H1 (cell line): ENCODE data around the gene POLDIP2. TPM values are rescaled to one million over a fixed set of nuclear protein-coding genes. Genes with fewer than 3 reads are reported as not detected.
A peak's percentile ranks its signal among the peaks of the same experiment; 100 is the strongest.

Experiments used
- CTCF ChIA-PET: fragments of 300-600 bp; sonication (Branson Sonifier 250); formaldehyde crosslinking; loops from one replicate; lab custom pipeline; 2021; ENCODE audit not compliant: partially characterized antibody; lab: Charles Lee
- POLR2A ChIA-PET: fragments of 300-600 bp; sonication (Branson Sonifier 250); formaldehyde crosslinking; loops from one replicate; lab custom pipeline; 2021; ENCODE audit warnings: inconsistent platforms; ENCODE audit not compliant: partially characterized antibody; lab: Charles Lee
- DNase-seq, 2 experiments: peaks; one replicate each; pipeline versions ENCODE4 v3.0.0 to v3.0.0-alpha.2; 2010 to 2022; ENCODE audit warnings: low spot score in 2 of 2, low read depth in 1 of 2, mixed read lengths in 1 of 2
- FAIRE-seq: peaks from 2 replicates; lab custom pipeline; 2011; peaks lifted over from hg19 to GRCh38; lab: Jason Lieb, UNC
- H2AFZ ChIP-seq: 2 replicates; pipeline ENCODE4 v1.8.1; 2012; ENCODE audit warnings: low read length, inconsistent platforms
- H2AK5ac ChIP-seq: 2 replicates; pipeline ENCODE4 v1.6.1; 2013; ENCODE audit warnings: low read depth, low read length
- H2BK120ac ChIP-seq: replicated peaks from 2 replicates; pipeline ENCODE3; 2013; ENCODE audit warnings: low read depth, low read length, inconsistent platforms
- H2BK12ac ChIP-seq: 2 replicates; pipeline ENCODE4 v1.6.1; 2013; ENCODE audit warnings: low read depth, low read length
- H2BK15ac ChIP-seq: 2 replicates; pipeline ENCODE4 v1.6.1; 2013; ENCODE audit warnings: low read length
- H2BK20ac ChIP-seq: 2 replicates; pipeline ENCODE4 v1.6.1; 2013; ENCODE audit warnings: low read length
- H2BK5ac ChIP-seq: 2 replicates; pipeline ENCODE4 v1.6.1; 2013; ENCODE audit warnings: low read depth, low read length
- H3K14ac ChIP-seq: 2 replicates; pipeline ENCODE4 v1.6.1; 2013; ENCODE audit warnings: inconsistent platforms; ENCODE audit not compliant: insufficient read length
- H3K18ac ChIP-seq: 2 replicates; pipeline ENCODE4 v1.6.1; 2013; ENCODE audit warnings: low read length; ENCODE audit errors: extremely low read depth
- H3K23ac ChIP-seq: 2 replicates; pipeline ENCODE4 v1.6.1; 2013; ENCODE audit warnings: inconsistent platforms; ENCODE audit not compliant: insufficient read length
- H3K23me2 ChIP-seq: 2 replicates; pipeline ENCODE4 v1.6.1; 2013; ENCODE audit warnings: low read depth, low read length
- H3K27ac ChIP-seq: 2 replicates; pipeline ENCODE4 v1.6.1; 2011; ENCODE audit warnings: low read depth, low read length, inconsistent platforms
- H3K27me3 ChIP-seq, 4 experiments: replicated peaks in 1 of 4; 1 replicate in 1 of 4; 2 replicates in 3 of 4; pipeline versions ENCODE4 v1.6.1 to v1.8.1; 2011 to 2013; ENCODE audit warnings: low read length in 3 of 4, mild to moderate bottlenecking in 3 of 4, inconsistent platforms in 2 of 4, mixed read lengths in 2 of 4, moderate library complexity in 1 of 4; ENCODE audit not compliant: control insufficient read depth in 3 of 4, insufficient read depth in 3 of 4; ENCODE audit errors: extremely low read depth in 1 of 4
- H3K36me3 ChIP-seq, 4 experiments: 2 replicates each; pipeline versions ENCODE4 v1.6.1 to v1.8.1; 2011 to 2013; ENCODE audit warnings: mild to moderate bottlenecking in 4 of 4, low read length in 3 of 4, moderate library complexity in 2 of 4, control low read depth in 1 of 4, inconsistent platforms in 1 of 4; ENCODE audit not compliant: insufficient read depth in 4 of 4, control insufficient read depth in 2 of 4
- H3K4ac ChIP-seq: replicated peaks from 2 replicates; pipeline ENCODE3; 2013; ENCODE audit warnings: low read length, low read depth, mixed read lengths, inconsistent platforms; ENCODE audit not compliant: insufficient read length
- H3K4me1 ChIP-seq, 4 experiments: replicated peaks in 1 of 4; 1 replicate in 1 of 4; 2 replicates in 3 of 4; pipeline versions ENCODE4 v1.6.1 to v1.8.1; 2011 to 2013; ENCODE audit warnings: low read length in 3 of 4, inconsistent platforms in 2 of 4, mixed read lengths in 1 of 4; ENCODE audit not compliant: insufficient read depth in 4 of 4, control insufficient read depth in 3 of 4
- H3K4me2 ChIP-seq, 2 experiments: 2 replicates each; pipeline versions ENCODE4 v1.6.1 to v1.8.1; 2011 to 2013; ENCODE audit warnings: low read depth in 2 of 2, low read length in 2 of 2, control low read depth in 1 of 2, inconsistent platforms in 1 of 2, mild to moderate bottlenecking in 1 of 2; ENCODE audit not compliant: insufficient read depth in 1 of 2
- H3K4me3 ChIP-seq, 4 experiments: fragments of 200-600, 300-600 bp in 1 of 4; sonication (generic), shearing (Covaris generic), sonication (Bioruptor Twin) in 1 of 4; 2 replicates each; pipeline versions ENCODE4 v1.5.1 to v1.8.1; 2011 to 2016; ENCODE audit warnings: low read length in 4 of 4, low read depth in 3 of 4, control low read depth in 2 of 4, inconsistent platforms in 2 of 4, mild to moderate bottlenecking in 2 of 4, mixed read lengths in 1 of 4, moderate library complexity in 1 of 4; ENCODE audit not compliant: insufficient read depth in 2 of 4; ENCODE audit errors: extremely low read depth in 1 of 4
- H3K56ac ChIP-seq: replicated peaks from 2 replicates; pipeline ENCODE3; 2013; ENCODE audit warnings: low read depth, mild to moderate bottlenecking, mixed read lengths, low read length, inconsistent platforms; ENCODE audit not compliant: insufficient read length
- H3K79me1 ChIP-seq: 2 replicates; pipeline ENCODE4 v1.6.1; 2013; ENCODE audit warnings: low read depth, low read length, control low read depth
- H3K79me2 ChIP-seq, 2 experiments: 2 replicates each; pipeline versions ENCODE4 v1.6.1 to v1.8.1; 2012 to 2013; ENCODE audit warnings: low read length in 2 of 2, mild to moderate bottlenecking in 2 of 2, inconsistent platforms in 1 of 2; ENCODE audit not compliant: insufficient read depth in 2 of 2, control insufficient read depth in 1 of 2
- H3K9ac ChIP-seq, 4 experiments: replicated peaks in 1 of 4; 1 replicate in 1 of 4; 2 replicates in 3 of 4; pipeline versions ENCODE4 v1.6.1 to v1.8.1; 2011 to 2013; ENCODE audit warnings: low read depth in 3 of 4, low read length in 3 of 4, control low read depth in 2 of 4, mild to moderate bottlenecking in 2 of 4, moderate library complexity in 2 of 4, inconsistent platforms in 1 of 4; ENCODE audit errors: extremely low read depth in 1 of 4
- H3K9me3 ChIP-seq, 2 experiments: 2 replicates each; pipeline versions ENCODE4 v1.6.1 to v1.8.1; 2012 to 2013; ENCODE audit warnings: mild to moderate bottlenecking in 2 of 2, moderate library complexity in 2 of 2, control low read depth in 1 of 2, inconsistent platforms in 1 of 2, low read depth in 1 of 2, low read length in 1 of 2, mixed read lengths in 1 of 2; ENCODE audit not compliant: insufficient read depth in 2 of 2
- H4K20me1 ChIP-seq, 2 experiments: replicated peaks in 1 of 2; 2 replicates each; pipeline versions ENCODE3 to v1.8.1; 2011 to 2013; ENCODE audit warnings: inconsistent platforms in 2 of 2, low read length in 2 of 2, mild to moderate bottlenecking in 1 of 2; ENCODE audit not compliant: insufficient read depth in 2 of 2, control insufficient read depth in 1 of 2
- H4K5ac ChIP-seq: 2 replicates; pipeline ENCODE4 v1.6.1; 2013; ENCODE audit warnings: low read length, low read depth, mixed read lengths, inconsistent platforms; ENCODE audit not compliant: insufficient read length
- H4K8ac ChIP-seq: 2 replicates; pipeline ENCODE4 v1.8.0; 2013; ENCODE audit warnings: mild to moderate bottlenecking, moderate library complexity, low read length, inconsistent platforms; ENCODE audit not compliant: insufficient read depth; ENCODE audit errors: extremely low read depth
- H4K91ac ChIP-seq: replicated peaks from 2 replicates; pipeline ENCODE3; 2013; ENCODE audit warnings: low read length, mixed read lengths, inconsistent platforms; ENCODE audit not compliant: insufficient read length
- CBX5 ChIP-seq: fragments of 300-800, 300-1000 bp; sonication (generic); IDR thresholded peaks from 2 replicates; pipeline ENCODE4 v1.7.1; 2016; ENCODE audit warnings: antibody characterized with exemption, low read length, low read depth
- JUND ChIP-seq: IDR thresholded peaks from 2 replicates; pipeline ENCODE4 v1.6.1; 2011; ENCODE audit warnings: mild to moderate bottlenecking, improper control_type of control experiment, low read length
- NANOG ChIP-seq: IDR thresholded peaks from 2 replicates; pipeline ENCODE4 v1.6.1; 2011; ENCODE audit warnings: low read length, low read depth, mild to moderate bottlenecking, inconsistent platforms; ENCODE audit not compliant: insufficient read depth, poor library complexity, severe bottlenecking
- RAD21 ChIP-seq, 2 experiments: IDR thresholded peaks in 1 of 2; conservative IDR thresholded peaks in 1 of 2; 2 replicates each; pipeline ENCODE4 v1.6.1; 2011; ENCODE audit warnings: low read depth in 2 of 2, low read length in 2 of 2, improper control_type of control experiment in 1 of 2, inconsistent platforms in 1 of 2, mild to moderate bottlenecking in 1 of 2, moderate library complexity in 1 of 2
- RFX5 ChIP-seq: IDR thresholded peaks from 2 replicates; pipeline ENCODE4 v1.6.1; 2011; ENCODE audit warnings: low read depth, low read length, improper control_type of control experiment, borderline replicate concordance
- SRF ChIP-seq: IDR thresholded peaks from 2 replicates; pipeline ENCODE4 v1.6.1; 2011; ENCODE audit warnings: mild to moderate bottlenecking, low read depth, low read length, moderate library complexity
- TAF7 ChIP-seq: optimal IDR thresholded peaks from 2 replicates; pipeline ENCODE3; 2011; ENCODE audit warnings: low read depth, mild to moderate bottlenecking, inconsistent platforms, low read length, moderate library complexity, borderline replicate concordance
- WGBS, 2 experiments: shearing (Covaris generic) in 1 of 2; methylation state at CpG; one replicate each; pipeline versions ENCODE4 v1.1.6 to v1.1.7; 2013 to 2015; ENCODE audit warnings: low lambda C conversion rate in 2 of 2, mixed read lengths in 2 of 2, inconsistent platforms in 1 of 2, low coverage in 1 of 2, missing lambda C conversion rate in 1 of 2; ENCODE audit not compliant: insufficient replicate concordance in 2 of 2, insufficient coverage in 1 of 2, insufficient read length in 1 of 2; ENCODE audit errors: extremely low coverage in 1 of 2, missing lambda C conversion rate in 1 of 2; 5-methylcytosine and 5-hydroxymethylcytosine counted together
- polyA plus RNA-seq, 7 experiments: library from polyadenylated mRNA; depleted of rRNA in 3 of 7; stranded (reverse) in 5 of 7; unstranded in 2 of 7; fragments of >200 nt in 5 of 7; fragments of 200-250 nt in 2 of 7; gene quantifications; 1 replicate in 5 of 7; 2 replicates in 1 of 7; 4 replicates in 1 of 7; pipeline versions ENCODE4 v1.2.1 to v1.2.3, GENCODE V29; 2011 to 2013; ENCODE audit warnings: missing spikeins in 2 of 7, mixed read lengths in 2 of 7
- total RNA-seq: library from RNA; stranded (reverse); fragmentation: NEBNext Ultra II Directional; extraction: Animal tissue kit (Norgen Biotek cat#: 25700); gene quantifications from 2 replicates; pipeline ENCODE4 v1.2.1, GENCODE V29; 2021
- TF ChIP-seq, protein P1 (sequence below): IDR thresholded peaks from 2 replicates; pipeline ENCODE4 v1.6.1; 2012; ENCODE audit warnings: inconsistent platforms

POLDIP2 gene
- total and polyA plus RNA-seq, 2 of the 8 experiments (the other 6 are each of a cell fraction or from before 2014, with no cell fraction given): 74.0 to 76.1 TPM

DNA sequence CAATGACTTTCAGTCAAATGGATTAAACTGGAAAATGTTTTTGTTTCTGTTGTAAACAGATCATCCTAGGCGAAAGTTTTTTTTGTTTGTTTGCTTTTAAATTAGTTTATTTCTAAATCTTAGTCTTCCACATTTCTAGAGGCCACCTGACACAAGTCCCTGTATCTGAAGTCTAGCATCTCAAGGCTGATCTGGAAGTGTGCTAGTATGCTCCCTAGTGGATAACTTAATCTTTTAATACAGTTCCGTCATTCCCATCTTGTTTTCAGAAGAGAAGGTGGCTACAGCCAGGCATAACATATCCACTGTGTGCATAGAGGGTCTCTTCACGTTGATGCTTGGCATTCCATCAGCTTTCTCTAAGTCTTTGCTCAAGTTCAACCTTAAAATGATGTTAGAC, 29.6 kb downstream of the POLDIP2 start:
- Histone ChIP-seq H2BK12ac (no peak overlapping the region), H4K8ac (no peak overlapping the region), H3K4me2 (no peak overlapping the region), H3K4me1 (peaks cover 0 to 3% (median 0%) of the 10 kb centered on the region in 4 experiments; a peak in 2 of 7 replicates)
- FAIRE-seq: no peak
- CTCF ChIA-PET: interaction anchor here (1.3 kb wide), 1 partner anchor 39 kb away, joined by 3 read pairs; no protein-coding TSS in a partner anchor
- TF ChIP-seq SRF (no peak), RAD21 (IDR thresholded peaks at IDR 0.05 in 1 of 2, conservative IDR thresholded peaks at IDR 0.05 in 1 of 2; ENCODE audit: low read depth in 2 of 2, low read length in 2 of 2) (0 out of 4 replicates have a peak, but pooled peaks of 1 of the 2 experiments have one; percentile 3), CBX5 (no peak), JUND (no peak), NANOG (no peak), TAF7 (no peak), RFX5 (no peak)
- TF ChIP-seq, protein P1, sequence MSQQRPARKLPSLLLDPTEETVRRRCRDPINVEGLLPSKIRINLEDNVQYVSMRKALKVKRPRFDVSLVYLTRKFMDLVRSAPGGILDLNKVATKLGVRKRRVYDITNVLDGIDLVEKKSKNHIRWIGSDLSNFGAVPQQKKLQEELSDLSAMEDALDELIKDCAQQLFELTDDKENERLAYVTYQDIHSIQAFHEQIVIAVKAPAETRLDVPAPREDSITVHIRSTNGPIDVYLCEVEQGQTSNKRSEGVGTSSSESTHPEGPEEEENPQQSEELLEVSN: no peak
- TF ChIP-seq, all 59 proteins: peak for 1
- POLR2A ChIA-PET: interaction anchor here (1.6 to 1.9 kb wide), 2 partner anchors 9 to 19 kb away, joined by 5 to 11 read pairs; partner anchors contain the start of gene TMEM97
- H4K20me1 ChIP-seq: peaks cover 10 to 15% of the 10 kb centered on the region in 2 experiments
- no peak overlapping the region for H2AK5ac ChIP-seq
- H3K9ac ChIP-seq: no peak overlapping the region
- H3K79me2 ChIP-seq: peaks cover 10 to 41% of the 10 kb centered on the region in 2 experiments
- 0 out of 2 replicates have a peak, but pooled peaks cover 4% of the 10 kb centered on the region for H3K79me1 ChIP-seq
- H4K91ac ChIP-seq: no peak overlapping the region
- no peaks in the 10 kb centered on the region for H3K9me3 ChIP-seq
- peaks cover 10 to 41% (median 32%) of the 10 kb centered on the region in 4 experiments for H3K36me3 ChIP-seq
- no peak overlapping the region for H3K4me3 ChIP-seq
- H3K27ac ChIP-seq: no peak overlapping the region
- H3K56ac ChIP-seq: no peak overlapping the region
- no peak overlapping the region for H4K5ac ChIP-seq
- no peak overlapping the region for H3K14ac ChIP-seq
- no peak overlapping the region for H2BK120ac ChIP-seq
- H2AFZ ChIP-seq: no peak overlapping the region
- H2BK20ac ChIP-seq: no peak overlapping the region
- H3K23me2 ChIP-seq: no peaks in the 10 kb centered on the region
- no peaks in the 10 kb centered on the region for H3K27me3 ChIP-seq
- H3K4ac ChIP-seq: no peak overlapping the region
- no peak for DNase-seq
- no peak overlapping the region for H3K18ac ChIP-seq
- WGBS, 2 experiments: 89% methylated on average over 3 of the region's 3 CpGs; no CpG with 5 or more reads in 1 of the 2 experiments
- H3K23ac ChIP-seq: no peak overlapping the region
- H2BK15ac ChIP-seq: no peak overlapping the region
- H2BK5ac ChIP-seq: no peak overlapping the region
